IgD-negative memory B cell (primary cell): ENCODE data around the gene NRG2. TPM values are rescaled to one million over a fixed set of nuclear protein-coding genes. Genes with fewer than 3 reads are reported as not detected.

Experiments used
- H3K27ac Mint-ChIP-seq, 3 donors: one replicate each; pipeline ENCODE4 v1.8.0; 2020 to 2022; ENCODE audit warnings: mild to moderate bottlenecking in 3 of 3, mixed read lengths in 3 of 3, moderate library complexity in 1 of 3
- H3K27me3 Mint-ChIP-seq: one replicate; pipeline ENCODE4 v1.8.0; 2021; ENCODE audit warnings: mixed read lengths
- H3K36me3 Mint-ChIP-seq: one replicate; pipeline ENCODE4 v1.8.0; 2020; ENCODE audit warnings: mild to moderate bottlenecking, mixed read lengths
- H3K4me1 Mint-ChIP-seq, 3 donors: one replicate each; pipeline ENCODE4 v1.8.0; 2020 to 2022; ENCODE audit warnings: mixed read lengths in 3 of 3, mild to moderate bottlenecking in 1 of 3
- H3K4me3 Mint-ChIP-seq, 4 donors: one replicate each; pipeline ENCODE4 v1.8.0; 2020 to 2022; ENCODE audit warnings: mild to moderate bottlenecking in 4 of 4, mixed read lengths in 4 of 4, moderate library complexity in 3 of 4
- H3K9me3 Mint-ChIP-seq, 3 donors: one replicate each; pipeline ENCODE4 v1.8.0; 2020 to 2021; ENCODE audit warnings: mixed read lengths in 3 of 3, mild to moderate bottlenecking in 1 of 3
- polyA plus RNA-seq: library from polyadenylated mRNA; unstranded; fragments of 300-500 nt; fragmentation: Illumina TruSeq; gene quantifications from one replicate; pipeline ENCODE4 v1.2.3, GENCODE V29; 2021

The NRG2 gene
- polyA plus RNA-seq, 1 donor from 2014 or later: not detected

- Mint-ChIP-seq H3K9me3 (peaks cover 2 to 8% (median 7%) of the 10 kb centered on the region in 3 donors), H3K36me3 (peaks cover 5% of the 10 kb centered on the region), H3K27ac (no peak overlapping the region), H3K27me3 (peaks cover 15% of the 10 kb centered on the region), H3K4me3 (no peak overlapping the region), H3K4me1 (no peaks in the 10 kb centered on the region)
Observed at GRCh38 chr5:139814191-139814601, 228.9 kb downstream of the NRG2 start.

- Mint-ChIP-seq H3K36me3 (peaks cover 5% of the 10 kb centered on the region), H3K4me3 (no peak overlapping the region), H3K27ac (no peak overlapping the region), H3K9me3 (peaks cover 0 to 3% (median 0%) of the 10 kb centered on the region in 3 donors), H3K27me3 (peaks cover 21% of the 10 kb centered on the region), H3K4me1 (no peaks in the 10 kb centered on the region)
Observed at GRCh38 chr5:139812836-139813805, 230.0 kb downstream of the NRG2 start.

GRCh38 chr5:139812323-139812722 lies 230.8 kb downstream of the NRG2 start:
- Mint-ChIP-seq H3K36me3 (peaks cover 5% of the 10 kb centered on the region), H3K27me3 (peaks cover 24% of the 10 kb centered on the region), H3K4me3 (no peak overlapping the region), H3K27ac (no peak overlapping the region), H3K4me1 (no peaks in the 10 kb centered on the region), H3K9me3 (no peaks in the 10 kb centered on the region)

GRCh38 chr5:139811274-139811607 lies 231.9 kb downstream of the NRG2 start:
- Mint-ChIP-seq H3K36me3 (peaks cover 5% of the 10 kb centered on the region), H3K4me3 (no peak overlapping the region), H3K9me3 (no peaks in the 10 kb centered on the region), H3K27me3 (peaks cover 18% of the 10 kb centered on the region), H3K27ac (no peak overlapping the region), H3K4me1 (no peaks in the 10 kb centered on the region)

GRCh38 chr5:139810341-139811273 lies 232.5 kb downstream of the NRG2 start:
- Mint-ChIP-seq H3K4me1 (no peaks in the 10 kb centered on the region), H3K27ac (no peak overlapping the region), H3K27me3 (peaks cover 20% of the 10 kb centered on the region), H3K4me3 (no peak overlapping the region), H3K9me3 (no peaks in the 10 kb centered on the region), H3K36me3 (peaks cover 5% of the 10 kb centered on the region)

GRCh38 chr5:139809331-139809810 lies 233.7 kb downstream of the NRG2 start:
- H3K36me3 Mint-ChIP-seq: peaks cover 1% of the 10 kb centered on the region
- H3K27ac Mint-ChIP-seq: no peak overlapping the region
- H3K4me3 Mint-ChIP-seq: no peak overlapping the region
- H3K4me1 Mint-ChIP-seq: no peaks in the 10 kb centered on the region
- H3K9me3 Mint-ChIP-seq: no peaks in the 10 kb centered on the region
- H3K27me3 Mint-ChIP-seq: peaks cover 21% of the 10 kb centered on the region

GRCh38 chr5:139808481-139809330 lies 234.4 kb downstream of the NRG2 start:
- no peak overlapping the region for H3K4me3 Mint-ChIP-seq
- H3K9me3 Mint-ChIP-seq: no peaks in the 10 kb centered on the region
- no peak overlapping the region for H3K27ac Mint-ChIP-seq
- H3K36me3 Mint-ChIP-seq: peaks cover 1% of the 10 kb centered on the region
- H3K27me3 Mint-ChIP-seq: peaks cover 16% of the 10 kb centered on the region
- no peaks in the 10 kb centered on the region for H3K4me1 Mint-ChIP-seq

GRCh38 chr5:139807647-139808030 lies 235.5 kb downstream of the NRG2 start:
- Mint-ChIP-seq H3K9me3 (no peaks in the 10 kb centered on the region), H3K4me3 (no peak overlapping the region), H3K27me3 (peaks cover 15% of the 10 kb centered on the region), H3K36me3 (peaks cover 1% of the 10 kb centered on the region), H3K27ac (no peak overlapping the region), H3K4me1 (no peaks in the 10 kb centered on the region)

GRCh38 chr5:139806726-139807646 lies 236.1 kb downstream of the NRG2 start:
- Mint-ChIP-seq H3K27me3 (peaks cover 16% of the 10 kb centered on the region), H3K9me3 (no peaks in the 10 kb centered on the region), H3K4me1 (no peaks in the 10 kb centered on the region), H3K36me3 (peaks cover 1% of the 10 kb centered on the region), H3K27ac (no peak overlapping the region), H3K4me3 (no peak overlapping the region)

GRCh38 chr5:139806111-139806510 lies 237.0 kb downstream of the NRG2 start:
- no peak overlapping the region for H3K27ac Mint-ChIP-seq
- H3K36me3 Mint-ChIP-seq: peaks cover 1% of the 10 kb centered on the region
- H3K4me1 Mint-ChIP-seq: no peaks in the 10 kb centered on the region
- H3K9me3 Mint-ChIP-seq: no peaks in the 10 kb centered on the region
- H3K4me3 Mint-ChIP-seq: no peak overlapping the region
- H3K27me3 Mint-ChIP-seq: peaks cover 22% of the 10 kb centered on the region

GRCh38 chr5:139805545-139805944 lies 237.6 kb downstream of the NRG2 start:
- Mint-ChIP-seq H3K4me3 (no peak overlapping the region), H3K27me3 (peaks cover 25% of the 10 kb centered on the region), H3K4me1 (no peaks in the 10 kb centered on the region)

GRCh38 chr5:139804800-139805397 lies 238.2 kb downstream of the NRG2 start:
- H3K9me3 Mint-ChIP-seq: no peaks in the 10 kb centered on the region
- no peak overlapping the region for H3K27ac Mint-ChIP-seq
- H3K27me3 Mint-ChIP-seq: peaks cover 25% of the 10 kb centered on the region
- H3K4me3 Mint-ChIP-seq: no peak overlapping the region
- H3K36me3 Mint-ChIP-seq: no peaks in the 10 kb centered on the region
- no peaks in the 10 kb centered on the region for H3K4me1 Mint-ChIP-seq

More at GRCh38 chr5:139805545-139805944, 237.6 kb downstream of the NRG2 start:
- H3K36me3 Mint-ChIP-seq: peaks cover 1% of the 10 kb centered on the region
- no peaks in the 10 kb centered on the region for H3K9me3 Mint-ChIP-seq
- no peak overlapping the region for H3K27ac Mint-ChIP-seq

GRCh38 chr5:139803978-139804377 lies 239.1 kb downstream of the NRG2 start:
- no peak overlapping the region for H3K27ac Mint-ChIP-seq
- no peaks in the 10 kb centered on the region for H3K36me3 Mint-ChIP-seq
- H3K9me3 Mint-ChIP-seq: no peaks in the 10 kb centered on the region
- no peaks in the 10 kb centered on the region for H3K4me1 Mint-ChIP-seq
- no peak overlapping the region for H3K4me3 Mint-ChIP-seq
- H3K27me3 Mint-ChIP-seq: peaks cover 32% of the 10 kb centered on the region
